Measurements from ENCODE around the gene RSAD2.
"Not testable (repeated sequence)": the region's sequence is repeated elsewhere in the genome, so short reads cannot be mapped to it uniquely, and the experiment has no call there.

Gene RSAD2

GRCh38 chr2:6932828-6933227 lies 55.3 kb downstream of the RSAD2 start:
- Histone ChIP-seq H3K36me3 (ENCODE audit: insufficient read depth, low read length) (no peaks in the 10 kb centered on the region), H3K9ac (ENCODE audit: low read depth, low read length) (no peak overlapping the region), H3K4me1 (ENCODE audit: insufficient read depth, low read length) (0 out of 2 replicates have a peak, but pooled peaks cover 6% of the 10 kb centered on the region), H3K9me3 (ENCODE audit: control insufficient read depth, insufficient read depth, low read length) (0 out of 2 replicates have a peak, but pooled peaks cover 5% of the 10 kb centered on the region)

DNA sequence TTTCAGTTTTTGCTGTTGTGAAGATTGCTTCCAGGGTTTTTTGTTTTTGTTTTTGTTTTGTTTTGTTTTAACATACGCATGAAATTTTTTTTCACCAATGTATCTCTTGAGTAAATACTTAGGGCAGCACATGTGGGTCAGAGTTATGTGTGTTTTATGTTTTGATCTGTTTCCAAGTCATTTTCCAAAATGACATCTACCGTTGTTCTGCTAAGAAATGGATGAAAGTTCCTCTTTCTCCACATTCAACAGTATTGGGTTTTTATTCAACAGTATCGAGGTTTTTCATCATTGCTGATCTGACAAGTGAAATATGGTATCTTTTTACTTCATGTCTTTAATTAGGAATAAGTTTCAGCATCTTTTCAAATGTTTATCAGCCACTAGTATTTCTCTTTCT lies 56.3 kb downstream of the RSAD2 start:
- 0 out of 2 replicates have a peak, but pooled peaks cover 6% of the 10 kb centered on the region for H3K4me1 ChIP-seq (ENCODE audit: insufficient read depth, low read length)
- H3K9ac ChIP-seq (ENCODE audit: low read depth, low read length), result no peak overlapping the region
- H3K9me3 ChIP-seq (ENCODE audit: control insufficient read depth, insufficient read depth, low read length), result 0 out of 2 replicates have a peak, but pooled peaks cover 5% of the 10 kb centered on the region
- H3K36me3 ChIP-seq (ENCODE audit: insufficient read depth, low read length), result no peaks in the 10 kb centered on the region

GRCh38 chr2:6934345-6934744 lies 56.8 kb downstream of the RSAD2 start:
- Histone ChIP-seq H3K36me3 (ENCODE audit: insufficient read depth, low read length) (no peaks in the 10 kb centered on the region), H3K4me1 (ENCODE audit: insufficient read depth, low read length) (0 out of 2 replicates have a peak, but pooled peaks cover 6% of the 10 kb centered on the region), H3K9ac (ENCODE audit: low read depth, low read length) (no peak overlapping the region), H3K9me3 (ENCODE audit: control insufficient read depth, insufficient read depth, low read length) (0 out of 2 replicates have a peak, but pooled peaks cover 5% of the 10 kb centered on the region)

- H3K9ac ChIP-seq (ENCODE audit: low read depth, low read length), result no peak overlapping the region
- H3K36me3 ChIP-seq (ENCODE audit: insufficient read depth, low read length), result no peaks in the 10 kb centered on the region
- H3K4me1 ChIP-seq (ENCODE audit: insufficient read depth, low read length), result 0 out of 2 replicates have a peak, but pooled peaks cover 6% of the 10 kb centered on the region
- 0 out of 2 replicates have a peak, but pooled peaks cover 5% of the 10 kb centered on the region for H3K9me3 ChIP-seq (ENCODE audit: control insufficient read depth, insufficient read depth, low read length)
These were observed 57.4 kb downstream of the RSAD2 start for GRCh38 chr2:6934758-6935651.

DNA sequence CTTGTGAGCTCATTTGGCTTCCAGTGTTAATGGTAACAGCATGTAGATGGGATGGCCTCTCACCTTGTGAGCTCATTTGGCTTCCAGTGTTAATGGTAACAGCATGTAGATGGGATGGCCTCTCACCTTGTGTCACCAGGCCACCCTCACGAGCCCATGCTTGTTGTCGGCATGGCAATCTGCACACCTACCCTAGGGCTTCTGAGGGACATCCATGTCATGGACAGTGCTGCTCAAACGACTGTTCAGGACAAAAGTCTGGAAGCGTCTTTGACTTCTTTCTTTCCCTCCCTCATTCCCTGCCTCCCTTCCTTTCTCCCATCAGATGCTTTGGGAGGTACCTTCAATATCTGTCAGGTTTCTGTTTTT lies 58.1 kb downstream of the RSAD2 start:
- H3K36me3 ChIP-seq (ENCODE audit: insufficient read depth, low read length); H3K9ac ChIP-seq (ENCODE audit: low read depth, low read length); H3K9me3 ChIP-seq (ENCODE audit: control insufficient read depth, insufficient read depth, low read length): not testable (repeated sequence)
- 0 out of 2 replicates have a peak, but pooled peaks cover 10% of the 10 kb centered on the region for H3K4me1 ChIP-seq (ENCODE audit: insufficient read depth, low read length)

- Histone ChIP-seq H3K36me3 (ENCODE audit: insufficient read depth, low read length) (no peaks in the 10 kb centered on the region), H3K9ac (ENCODE audit: low read depth, low read length) (no peak overlapping the region), H3K9me3 (ENCODE audit: control insufficient read depth, insufficient read depth, low read length) (no peaks in the 10 kb centered on the region), H3K4me1 (ENCODE audit: insufficient read depth, low read length) (0 out of 2 replicates have a peak, but pooled peaks cover 8% of the 10 kb centered on the region)
These were observed 59.6 kb downstream of the RSAD2 start for GRCh38 chr2:6937157-6937556.

DNA sequence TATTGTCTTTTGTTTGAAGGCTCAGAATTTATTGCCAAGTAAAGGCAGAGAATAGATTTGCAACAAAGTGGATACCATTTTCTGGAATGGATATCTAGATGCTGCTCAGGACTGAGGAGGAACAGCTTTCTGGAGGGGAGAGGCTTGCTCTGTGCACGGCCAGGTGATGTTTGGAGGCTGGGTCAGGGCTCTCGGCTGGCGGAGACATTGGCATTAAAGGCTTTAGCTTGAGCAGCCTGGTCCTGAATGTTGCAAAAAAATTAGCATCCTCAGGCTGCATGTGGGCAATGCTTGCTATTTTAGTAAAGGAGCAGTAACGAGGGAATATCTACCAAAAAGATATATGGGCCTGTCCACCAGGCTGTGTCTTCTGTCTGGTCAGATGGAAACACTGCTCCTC lies 60.0 kb downstream of the RSAD2 start:
- Histone ChIP-seq H3K4me1 (ENCODE audit: insufficient read depth, low read length) (0 out of 2 replicates have a peak, but pooled peaks cover 8% of the 10 kb centered on the region), H3K9me3 (ENCODE audit: control insufficient read depth, insufficient read depth, low read length) (no peaks in the 10 kb centered on the region), H3K9ac (ENCODE audit: low read depth, low read length) (no peak overlapping the region), H3K36me3 (ENCODE audit: insufficient read depth, low read length) (no peaks in the 10 kb centered on the region)

DNA sequence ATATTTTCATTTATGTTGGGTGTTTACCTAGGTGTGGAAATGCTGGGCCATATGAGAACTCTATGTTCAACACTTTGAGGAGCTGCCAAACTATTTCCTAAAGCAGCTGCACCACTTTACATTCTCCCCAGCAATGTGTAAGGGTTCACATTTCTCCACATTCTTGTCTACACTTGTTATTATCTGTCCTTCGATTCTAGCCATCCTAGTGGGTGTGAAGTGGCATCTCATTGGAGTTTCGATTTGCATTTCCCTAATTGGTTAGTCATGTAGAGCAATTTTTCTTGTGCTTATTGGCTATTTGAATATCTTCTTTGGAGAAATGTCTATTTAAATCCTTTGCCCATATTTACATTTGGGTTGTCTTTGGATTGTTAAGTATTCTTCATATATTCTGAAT lies 61.5 kb downstream of the RSAD2 start:
- H3K9ac ChIP-seq (ENCODE audit: low read depth, low read length), result no peak overlapping the region
- H3K36me3 ChIP-seq (ENCODE audit: insufficient read depth, low read length), result no peaks in the 10 kb centered on the region
- H3K9me3 ChIP-seq (ENCODE audit: control insufficient read depth, insufficient read depth, low read length), result no peaks in the 10 kb centered on the region
- H3K4me1 ChIP-seq (ENCODE audit: insufficient read depth, low read length), result 0 out of 2 replicates have a peak, but pooled peaks cover 8% of the 10 kb centered on the region

- H3K9ac ChIP-seq (ENCODE audit: low read depth, low read length), result no peak overlapping the region
- H3K9me3 ChIP-seq (ENCODE audit: control insufficient read depth, insufficient read depth, low read length), result no peaks in the 10 kb centered on the region
- H3K4me1 ChIP-seq (ENCODE audit: insufficient read depth, low read length), result 0 out of 2 replicates have a peak, but pooled peaks cover 8% of the 10 kb centered on the region
- H3K36me3 ChIP-seq (ENCODE audit: insufficient read depth, low read length), result no peaks in the 10 kb centered on the region
These were observed 63.2 kb downstream of the RSAD2 start for GRCh38 chr2:6940820-6941219.

DNA sequence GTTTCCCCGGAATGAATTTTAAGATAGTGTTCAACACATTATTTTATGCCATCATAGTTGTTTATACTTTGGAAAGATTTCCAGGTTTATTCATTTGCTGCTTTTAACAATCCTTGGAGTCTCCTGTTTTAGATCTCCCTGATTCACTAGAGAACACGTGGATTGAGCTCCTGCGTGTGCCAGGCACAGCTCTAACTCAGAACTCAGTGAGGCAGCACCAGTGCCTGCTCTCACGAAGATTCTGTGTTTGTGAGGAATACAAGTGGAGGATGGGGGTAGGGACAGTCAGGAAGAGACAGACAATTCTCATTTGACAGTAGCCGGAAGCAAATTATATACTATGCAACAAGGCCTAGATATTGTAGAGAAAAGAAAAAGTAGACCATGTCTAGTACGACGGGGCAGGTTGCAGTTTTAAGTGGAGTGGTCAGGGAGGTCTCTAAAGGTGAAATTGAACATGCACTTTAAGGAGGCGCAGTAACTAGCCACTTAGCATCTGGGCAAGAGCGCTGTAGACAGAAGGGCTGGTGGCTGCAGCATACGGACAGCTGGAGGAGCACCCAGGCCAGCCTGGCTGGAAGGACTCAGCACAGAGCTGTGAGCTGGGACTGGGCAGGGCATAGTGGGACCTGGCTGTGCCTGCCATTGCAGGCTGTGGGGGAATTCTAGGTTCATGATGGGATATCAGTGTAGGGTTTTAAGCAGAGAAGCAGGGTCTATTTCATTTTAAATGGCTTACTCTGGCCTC lies 63.9 kb downstream of the RSAD2 start:
- Histone ChIP-seq H3K36me3 (ENCODE audit: insufficient read depth, low read length) (no peaks in the 10 kb centered on the region), H3K9me3 (ENCODE audit: control insufficient read depth, insufficient read depth, low read length) (no peaks in the 10 kb centered on the region), H3K4me1 (ENCODE audit: insufficient read depth, low read length) (0 out of 2 replicates have a peak, but pooled peaks cover 8% of the 10 kb centered on the region), H3K9ac (ENCODE audit: low read depth, low read length) (no peak overlapping the region)

DNA sequence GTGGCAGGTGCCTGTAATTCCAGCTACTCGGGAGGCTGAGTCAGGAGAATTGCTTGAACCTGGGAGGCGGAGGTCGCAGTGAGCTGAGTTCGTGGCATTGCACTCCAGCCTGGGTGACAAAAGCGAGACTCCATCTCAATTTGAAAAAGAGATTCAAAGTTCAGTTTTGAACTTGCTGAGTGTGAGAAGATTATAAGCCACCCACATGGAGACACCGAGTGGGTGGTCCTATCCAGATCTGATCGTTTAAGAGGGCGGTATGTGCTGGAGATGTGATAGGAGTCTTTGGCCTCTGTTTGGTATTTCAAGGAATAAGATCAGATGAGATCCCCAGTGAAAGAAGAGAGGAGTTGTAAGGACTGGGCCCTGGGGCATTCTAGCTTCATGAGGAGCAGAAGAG lies 65.3 kb downstream of the RSAD2 start:
- Histone ChIP-seq H3K9me3 (ENCODE audit: control insufficient read depth, insufficient read depth, low read length) (no peaks in the 10 kb centered on the region), H3K36me3 (ENCODE audit: insufficient read depth, low read length) (no peaks in the 10 kb centered on the region), H3K4me1 (ENCODE audit: insufficient read depth, low read length) (0 out of 2 replicates have a peak, but pooled peaks cover 8% of the 10 kb centered on the region), H3K9ac (ENCODE audit: low read depth, low read length) (no peak overlapping the region)

DNA sequence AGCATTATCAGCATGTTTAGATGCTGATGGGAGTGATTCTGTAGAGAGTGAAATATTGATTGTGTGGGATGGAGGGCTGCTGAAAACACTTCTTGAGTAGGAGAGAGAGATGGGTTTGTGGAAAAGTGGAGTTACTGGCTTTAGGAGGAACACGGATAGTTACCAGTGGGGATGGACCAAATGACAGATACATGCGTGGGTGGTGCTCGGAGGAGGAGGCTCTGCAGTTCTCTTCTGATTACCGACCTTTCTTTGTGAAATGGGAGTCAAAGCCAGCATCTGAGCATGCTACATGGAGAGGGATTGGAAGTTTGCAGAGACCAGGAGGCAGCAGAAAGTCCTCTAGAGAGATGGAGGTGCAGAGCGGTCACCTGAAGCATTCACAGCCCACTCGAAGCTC lies 65.9 kb downstream of the RSAD2 start:
- H3K9ac ChIP-seq (ENCODE audit: low read depth, low read length), result no peak overlapping the region

DNA sequence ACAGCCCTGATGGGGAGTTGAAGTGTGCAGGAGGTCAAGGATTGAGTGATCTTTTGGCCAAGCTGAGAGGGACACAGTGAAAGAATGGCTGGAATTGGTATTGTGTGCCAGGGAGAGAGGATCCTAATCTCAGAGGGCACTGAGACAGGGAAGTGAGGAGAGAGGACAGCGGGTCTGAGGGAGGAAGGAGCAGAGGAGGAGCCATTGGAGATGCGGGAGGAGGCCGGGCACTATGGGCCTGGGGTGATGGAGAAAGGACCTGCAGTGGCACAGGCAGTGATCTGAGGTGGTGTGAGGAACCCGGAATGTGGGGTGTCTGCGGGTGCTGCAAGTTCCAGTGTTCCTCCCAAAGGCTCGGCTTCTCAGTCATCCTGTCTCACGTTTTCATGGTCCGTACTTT lies 66.4 kb downstream of the RSAD2 start:
- Histone ChIP-seq H3K36me3 (ENCODE audit: insufficient read depth, low read length) (no peaks in the 10 kb centered on the region), H3K4me1 (ENCODE audit: insufficient read depth, low read length) (0 out of 2 replicates have a peak, but pooled peaks cover 8% of the 10 kb centered on the region), H3K9ac (ENCODE audit: low read depth, low read length) (no peak overlapping the region), H3K9me3 (ENCODE audit: control insufficient read depth, insufficient read depth, low read length) (no peaks in the 10 kb centered on the region)

More for the DNA sequence above, 65.9 kb downstream of the RSAD2 start:
- H3K4me1 ChIP-seq (ENCODE audit: insufficient read depth, low read length), result 0 out of 2 replicates have a peak, but pooled peaks cover 8% of the 10 kb centered on the region
- H3K9me3 ChIP-seq (ENCODE audit: control insufficient read depth, insufficient read depth, low read length), result no peaks in the 10 kb centered on the region
- no peaks in the 10 kb centered on the region for H3K36me3 ChIP-seq (ENCODE audit: insufficient read depth, low read length)

- Histone ChIP-seq H3K9me3 (ENCODE audit: control insufficient read depth, insufficient read depth, low read length) (no peaks in the 10 kb centered on the region), H3K9ac (ENCODE audit: low read depth, low read length) (no peak overlapping the region), H3K36me3 (ENCODE audit: insufficient read depth, low read length) (no peaks in the 10 kb centered on the region), H3K4me1 (ENCODE audit: insufficient read depth, low read length) (0 out of 2 replicates have a peak, but pooled peaks cover 8% of the 10 kb centered on the region)
These were observed 67.0 kb downstream of the RSAD2 start for GRCh38 chr2:6944555-6944954.

Data from ES-I3 (cell line).